ENCODE results near the gene POR.

POR gene

GRCh38 chr7:75916685-75917634, 2.0 kb downstream of the POR start:
- no peak for DNase-seq

- DNase-seq: no peak
Observed at GRCh38 chr7:75920431-75921161, 5.6 kb downstream of the POR start.

GRCh38 chr7:75921479-75921878, 6.5 kb downstream of the POR start:
- no peak for DNase-seq

GRCh38 chr7:75922966-75923603, 8.1 kb downstream of the POR start:
- DNase-seq: no peak

- DNase-seq: peak; percentile 65
Observed at GRCh38 chr7:75924256-75924655, 9.3 kb downstream of the POR start.

- DNase-seq: no peak
Observed at GRCh38 chr7:75924889-75925288, 9.9 kb downstream of the POR start.

- no peak for DNase-seq
Observed at GRCh38 chr7:75925717-75926435, 10.9 kb downstream of the POR start.

GRCh38 chr7:75928568-75928914, 13.6 kb downstream of the POR start:
- DNase-seq: no peak

GRCh38 chr7:75931680-75932079, 16.7 kb downstream of the POR start:
- peak; percentile 9 for DNase-seq

- DNase-seq: peak; percentile 48
Observed at GRCh38 chr7:75937958-75938786, 23.2 kb downstream of the POR start.

GRCh38 chr7:75938921-75939320, 24.0 kb downstream of the POR start:
- DNase-seq: no peak

GRCh38 chr7:75943864-75944263, 28.9 kb downstream of the POR start:
- peak; percentile 35 for DNase-seq

- no peak for DNase-seq
Observed at GRCh38 chr7:75944507-75944906, 29.6 kb downstream of the POR start.

- DNase-seq: peak; percentile 56
Observed at GRCh38 chr7:75945297-75946168, 30.6 kb downstream of the POR start.

GRCh38 chr7:75946207-75946855, 31.4 kb downstream of the POR start:
- no peak for DNase-seq

- DNase-seq: no peak
Observed at GRCh38 chr7:75948179-75948578, 33.2 kb downstream of the POR start.

GRCh38 chr7:75950111-75950681, 35.2 kb downstream of the POR start:
- no peak for DNase-seq

- DNase-seq: peak; percentile 40
Observed at GRCh38 chr7:75951506-75951905, 36.6 kb downstream of the POR start.

GRCh38 chr7:75953431-75953830, 38.5 kb downstream of the POR start:
- no peak for DNase-seq

- DNase-seq: no peak
Observed at GRCh38 chr7:75953931-75954330, 39.0 kb downstream of the POR start.

Data from kidney glomerular epithelial cell (primary cell).